Islet precursor cell (in vitro differentiated cells): ENCODE data around the gene EYA3.
"Not testable (repeated sequence)": the region's sequence is repeated elsewhere in the genome, so short reads cannot be mapped to it uniquely, and the experiment has no call there.

ENCODE experiments used
- DNase-seq: peaks from one replicate; pipeline ENCODE4 v3.0.0-alpha.2; 2018

Gene EYA3

GRCh38 chr1:28027238-28027637 lies 61.2 kb downstream of the EYA3 start:
- no peak for DNase-seq

- no peak for DNase-seq
Measured at GRCh38 chr1:28026329-28026728, 62.1 kb downstream of the EYA3 start.

GRCh38 chr1:28021064-28021463 lies 67.3 kb downstream of the EYA3 start:
- no peak for DNase-seq

GRCh38 chr1:28010969-28011368 lies 77.4 kb downstream of the EYA3 start:
- DNase-seq, result no peak

- not testable (repeated sequence) for DNase-seq
Measured at GRCh38 chr1:28003117-28003516, 85.3 kb downstream of the EYA3 start.

- DNase-seq, result no peak
Measured at GRCh38 chr1:28002600-28002999, 85.8 kb downstream of the EYA3 start.

- no peak for DNase-seq
Measured at GRCh38 chr1:27999055-27999454, 89.4 kb downstream of the EYA3 start.

- not testable (repeated sequence) for DNase-seq
Measured at GRCh38 chr1:27994526-27994925, 93.9 kb downstream of the EYA3 start.

GRCh38 chr1:27994060-27994459 lies 94.3 kb downstream of the EYA3 start:
- no peak for DNase-seq

- no peak for DNase-seq
Measured at GRCh38 chr1:27993241-27993640, 95.2 kb downstream of the EYA3 start.

GRCh38 chr1:27992276-27992675 lies 96.1 kb downstream of the EYA3 start:
- DNase-seq, result no peak

GRCh38 chr1:27990920-27991537 lies 97.4 kb downstream of the EYA3 start:
- DNase-seq, result no peak

GRCh38 chr1:27981145-27981544 lies 107.3 kb downstream of the EYA3 start:
- DNase-seq, result no peak

- DNase-seq, result no peak
Measured at GRCh38 chr1:27980216-27980845, 108.1 kb downstream of the EYA3 start.

- DNase-seq, result no peak
Measured at GRCh38 chr1:27979859-27980201, 108.6 kb downstream of the EYA3 start.

- no peak for DNase-seq
Measured at GRCh38 chr1:27979151-27979858, 109.1 kb downstream of the EYA3 start.

GRCh38 chr1:27974417-27974781 lies 114.0 kb downstream of the EYA3 start:
- DNase-seq, result no peak

GRCh38 chr1:27973771-27974416 lies 114.5 kb downstream of the EYA3 start:
- DNase-seq, result no peak

- no peak for DNase-seq
Measured at GRCh38 chr1:27972141-27972540, 116.3 kb downstream of the EYA3 start.

GRCh38 chr1:27971674-27972073 lies 116.7 kb downstream of the EYA3 start:
- DNase-seq, result no peak

GRCh38 chr1:27970401-27970800 lies 118.0 kb downstream of the EYA3 start:
- peak; percentile 64 for DNase-seq

GRCh38 chr1:27968692-27969091 lies 119.7 kb downstream of the EYA3 start:
- DNase-seq, result peak; percentile 70

GRCh38 chr1:27967884-27968466 lies 120.4 kb downstream of the EYA3 start:
- DNase-seq, result peak; percentile 35
